ENCODE data around the gene RPN1.

RPN1 gene

DNA sequence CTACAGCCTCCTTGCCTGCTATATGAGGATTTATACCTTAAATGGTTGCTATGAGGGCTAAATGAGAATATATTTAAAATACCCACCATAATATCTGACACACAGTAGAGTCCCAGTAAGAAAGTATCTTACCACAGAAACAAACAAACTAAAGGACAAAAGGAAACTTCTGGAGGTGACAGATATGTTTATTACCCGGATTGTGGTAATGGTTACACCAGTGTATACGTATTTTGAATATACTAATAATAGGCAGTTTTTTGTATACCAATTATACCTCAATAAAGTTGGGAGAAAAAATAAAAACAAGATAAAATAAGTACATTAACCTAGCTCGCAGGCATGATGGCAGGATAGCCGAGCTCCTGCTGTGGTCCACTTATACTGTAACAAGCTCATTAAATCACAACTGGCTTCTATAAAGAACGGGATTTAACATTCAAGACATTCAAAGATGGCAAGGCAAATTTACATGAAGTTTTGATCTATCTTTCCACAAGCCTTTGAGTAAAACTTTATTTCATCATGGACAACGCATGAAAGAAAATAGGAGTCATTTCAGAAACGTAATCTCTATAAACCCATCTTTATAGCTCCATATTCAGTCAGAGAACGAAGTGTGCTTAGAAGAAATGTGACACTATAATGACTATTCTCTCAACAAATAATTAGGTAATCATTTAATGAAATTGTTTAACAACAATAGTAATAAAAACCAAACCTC lies 1.5 kb downstream of the RPN1 start:
- DNase-seq = peak; percentile 11

DNA sequence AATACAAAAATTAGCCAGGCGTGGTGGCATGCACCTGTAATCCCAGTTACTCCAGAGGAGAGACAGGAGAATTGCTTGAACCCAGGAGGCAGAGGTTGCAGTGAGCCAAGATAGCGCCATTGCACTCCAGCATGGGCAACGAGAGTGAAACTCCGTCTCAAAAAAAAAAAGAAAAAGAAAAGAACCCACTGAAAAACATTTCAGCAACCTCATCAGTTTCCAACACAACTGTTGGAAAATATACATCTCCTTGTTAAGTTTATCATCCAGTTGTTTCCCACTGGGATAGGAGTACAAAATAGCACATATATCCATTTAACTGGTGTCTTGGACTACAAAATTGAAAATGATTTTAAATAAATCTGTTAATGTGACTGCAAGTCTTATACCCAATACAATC lies 2.2 kb downstream of the RPN1 start:
- DNase-seq = no peak

DNA sequence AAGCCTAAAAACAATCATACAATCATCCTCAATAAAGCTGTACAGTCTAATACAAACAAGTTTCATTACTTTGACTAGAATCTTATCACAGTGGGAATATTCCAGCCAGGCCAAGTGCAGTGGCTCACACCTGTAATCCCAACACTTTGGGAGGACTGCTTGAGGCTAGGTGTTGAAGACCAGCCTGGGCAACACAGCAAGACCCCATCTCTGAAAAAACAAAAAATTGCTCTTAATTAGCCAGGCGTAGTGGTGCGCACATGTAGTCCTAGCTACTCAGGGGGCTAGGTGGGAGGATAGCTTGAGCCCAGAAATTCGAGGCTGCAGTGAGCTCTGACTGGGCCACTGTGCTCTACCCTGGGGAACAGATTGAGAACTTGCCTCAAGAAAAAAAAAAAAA lies 3.3 kb downstream of the RPN1 start:
- no peak for DNase-seq

DNA sequence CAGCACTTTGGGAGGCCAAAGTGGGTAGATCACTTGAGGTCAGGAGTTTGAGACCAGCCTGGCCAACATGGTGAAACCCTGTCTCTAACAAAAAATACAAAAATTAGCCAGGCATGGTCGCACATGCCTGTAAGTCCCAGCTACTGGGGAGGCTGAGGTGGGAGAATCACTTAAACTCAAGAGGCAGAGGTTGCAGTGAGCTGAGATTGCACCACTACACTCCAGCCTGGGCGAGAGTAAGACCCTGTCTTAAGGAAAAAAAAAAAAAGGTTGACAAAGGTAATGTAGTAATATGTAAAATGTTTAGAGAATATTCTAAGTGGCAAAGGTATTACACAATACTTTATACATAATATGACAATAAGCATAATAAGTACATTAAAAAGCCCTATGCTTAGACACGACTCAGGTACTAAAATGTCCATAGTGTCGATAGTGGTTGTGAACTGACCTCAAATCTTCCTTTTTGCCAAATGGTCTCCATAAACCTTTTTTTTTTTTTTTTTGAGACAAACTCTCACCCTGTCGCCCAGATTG lies 16.5 kb downstream of the RPN1 start:
- no peak for DNase-seq

DNA sequence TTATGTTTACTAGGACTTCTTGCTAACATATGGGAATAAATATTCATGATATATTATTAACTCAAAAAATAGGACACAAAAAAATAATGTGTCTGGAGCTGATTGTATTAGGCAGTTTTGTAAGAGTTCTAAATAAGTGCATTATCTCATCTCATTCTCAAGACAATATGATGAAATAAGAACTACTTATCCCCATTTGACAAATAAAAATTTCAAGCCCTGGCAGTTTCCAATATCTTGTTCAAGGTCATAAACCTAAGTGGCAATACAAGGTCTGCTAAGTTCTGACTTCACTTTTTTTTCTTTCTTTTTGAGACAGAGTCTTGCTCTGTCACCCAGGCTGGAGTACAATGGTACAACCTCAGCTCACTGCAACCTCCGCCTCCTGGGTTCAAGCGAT lies 18.3 kb downstream of the RPN1 start:
- DNase-seq = no peak

DNA sequence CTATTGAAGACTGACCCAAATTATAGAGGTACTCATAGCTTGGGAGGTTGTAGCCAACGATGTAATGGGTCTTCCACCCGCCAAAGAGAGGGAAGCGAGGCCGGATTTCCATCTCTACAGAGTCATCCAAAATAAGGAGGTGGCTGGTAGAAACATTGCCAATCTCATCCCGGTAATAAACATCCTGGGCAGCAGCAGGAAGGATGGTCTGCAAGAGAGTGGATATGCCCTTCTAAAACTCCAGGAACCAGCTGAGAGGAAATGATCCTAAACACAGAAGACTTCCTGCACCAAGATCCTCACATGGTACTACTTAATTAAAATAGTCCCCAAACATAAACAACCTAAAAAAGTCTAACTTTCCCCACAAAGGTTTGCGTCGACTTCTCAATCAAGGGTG lies 20.7 kb downstream of the RPN1 start:
- no peak for DNase-seq

DNA sequence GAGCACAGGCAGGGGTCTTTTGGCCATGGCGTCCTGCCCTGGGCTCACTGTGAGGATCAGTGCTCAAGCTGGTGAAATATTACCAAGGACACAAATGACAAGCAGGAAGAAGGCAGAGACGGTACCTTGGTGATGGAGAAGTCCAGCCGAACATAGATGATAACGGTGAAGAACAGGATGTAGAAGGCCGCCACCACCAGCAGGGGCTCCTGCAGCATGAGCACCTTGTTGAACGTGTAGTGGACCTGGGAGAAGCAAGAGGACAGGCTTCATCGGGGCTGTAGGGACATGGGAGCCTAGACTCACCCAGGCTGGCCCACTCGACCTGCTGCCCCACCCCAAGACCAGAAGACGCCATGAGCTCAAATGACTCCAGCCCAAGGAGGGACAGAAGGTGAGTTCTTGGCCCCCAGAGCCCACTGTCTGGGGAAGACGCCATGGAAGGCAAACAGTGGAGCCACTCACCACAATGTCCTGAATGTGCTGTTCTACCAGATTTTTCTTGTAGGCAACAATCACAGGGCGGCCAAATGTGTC lies 25.1 kb downstream of the RPN1 start:
- DNase-seq = no peak

DNA sequence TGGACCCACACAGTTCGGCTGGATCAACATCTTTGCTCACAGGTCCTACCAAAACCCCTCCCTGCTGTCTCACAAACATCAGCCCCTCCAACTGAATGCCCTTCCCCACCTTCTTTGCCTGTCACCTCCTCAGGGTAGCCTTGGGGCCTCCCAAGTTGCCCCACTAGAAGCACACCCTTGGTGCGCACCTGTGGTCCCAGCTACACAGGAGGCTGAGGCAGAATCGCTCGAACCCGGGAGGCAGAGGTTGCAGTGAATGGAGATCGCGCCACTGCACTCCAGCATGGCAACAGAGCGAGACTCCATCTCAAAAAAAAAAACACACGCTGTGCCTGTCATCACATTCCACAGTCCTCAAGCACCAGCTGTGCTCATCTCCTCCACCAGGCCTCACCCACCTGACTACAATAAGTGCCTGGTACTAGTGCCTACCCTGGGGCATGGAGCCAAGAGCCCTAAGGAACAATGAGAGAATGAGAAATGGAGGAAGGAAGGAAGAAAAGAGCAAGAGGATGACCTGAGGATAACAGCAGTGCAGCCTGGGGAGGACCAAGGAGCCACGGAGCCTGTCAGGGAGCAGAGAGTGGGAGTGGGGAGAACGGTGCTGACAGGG lies 26.0 kb downstream of the RPN1 start:
- no peak for DNase-seq

DNA sequence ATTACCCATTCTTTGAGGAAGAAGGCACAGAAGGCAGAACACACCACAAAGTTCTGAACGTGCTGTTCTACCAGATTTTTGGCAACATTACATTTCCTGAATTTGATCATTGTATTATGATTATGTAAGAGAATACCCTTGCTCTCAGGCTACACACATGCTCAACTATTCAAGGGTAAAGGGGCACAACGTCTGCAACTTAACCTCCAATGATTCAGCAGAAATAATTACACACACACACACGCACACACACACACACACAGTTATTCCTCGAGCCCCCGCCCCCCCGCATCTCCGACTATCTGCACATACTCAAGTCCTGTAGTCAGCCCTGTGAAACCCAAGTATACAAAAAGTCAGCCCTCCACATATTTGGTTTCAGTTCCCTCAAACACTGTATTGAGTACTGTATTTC lies 26.8 kb downstream of the RPN1 start:
- no peak for DNase-seq

DNA sequence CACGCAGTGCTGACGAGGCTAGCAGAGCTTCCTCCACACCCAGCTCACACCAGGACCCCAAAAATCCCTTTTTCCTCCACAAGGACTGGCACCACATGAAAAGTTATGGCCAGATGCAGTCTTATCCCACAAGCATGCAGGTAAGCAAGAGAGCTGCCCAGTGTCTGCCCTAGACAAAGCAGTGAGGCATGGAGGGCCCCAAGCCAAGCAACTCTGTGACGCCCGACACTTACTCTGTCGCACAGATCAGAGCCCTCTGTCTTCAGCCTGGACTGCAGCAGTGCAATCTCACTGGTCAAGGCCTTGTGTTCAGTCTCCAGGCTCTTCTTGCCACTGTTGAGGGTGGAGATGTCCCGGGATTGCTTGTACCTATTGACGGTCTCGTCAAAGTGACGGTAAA lies 28.7 kb downstream of the RPN1 start:
- DNase-seq = no peak

DNA sequence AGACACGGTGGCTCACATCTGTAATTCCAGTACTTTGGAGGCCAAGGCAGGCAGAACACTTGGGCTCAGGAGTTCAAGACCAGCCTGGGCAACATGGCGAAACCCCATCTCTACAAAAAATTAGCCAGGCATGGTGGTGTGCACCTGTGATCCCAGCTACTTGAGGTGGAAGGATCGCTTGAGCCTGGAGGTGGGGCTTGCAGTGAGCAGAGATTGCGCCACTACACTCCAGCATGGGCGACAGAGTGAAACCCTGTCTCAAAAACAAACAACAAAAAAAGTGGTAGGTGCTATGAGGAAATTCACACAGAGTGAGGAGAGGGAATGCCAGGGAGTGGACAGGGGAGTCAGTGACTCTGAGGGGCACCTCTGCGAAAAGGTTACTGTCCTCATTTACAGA lies 29.4 kb downstream of the RPN1 start:
- no peak for DNase-seq

DNA sequence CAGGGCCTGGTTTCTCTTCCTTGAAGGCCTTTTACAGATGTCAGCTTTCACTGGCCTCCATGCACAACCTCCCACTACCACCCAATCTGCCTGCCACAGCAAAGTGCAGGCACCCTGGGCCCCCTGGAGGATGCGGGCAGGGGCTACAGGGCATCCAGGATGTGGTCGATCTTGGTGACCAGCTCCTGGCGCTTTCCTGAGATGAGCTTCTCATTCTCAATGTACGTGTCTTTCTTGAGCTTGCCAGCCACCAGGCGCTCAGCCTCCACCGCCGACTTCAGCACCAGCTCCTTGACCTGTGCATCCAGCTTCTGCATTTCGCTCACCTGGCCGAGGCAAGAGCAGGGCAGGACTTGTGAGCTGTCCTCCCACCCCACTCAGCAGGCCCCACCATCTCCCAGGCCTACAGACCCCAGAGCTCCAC lies 30.3 kb downstream of the RPN1 start:
- DNase-seq = no peak

DNA sequence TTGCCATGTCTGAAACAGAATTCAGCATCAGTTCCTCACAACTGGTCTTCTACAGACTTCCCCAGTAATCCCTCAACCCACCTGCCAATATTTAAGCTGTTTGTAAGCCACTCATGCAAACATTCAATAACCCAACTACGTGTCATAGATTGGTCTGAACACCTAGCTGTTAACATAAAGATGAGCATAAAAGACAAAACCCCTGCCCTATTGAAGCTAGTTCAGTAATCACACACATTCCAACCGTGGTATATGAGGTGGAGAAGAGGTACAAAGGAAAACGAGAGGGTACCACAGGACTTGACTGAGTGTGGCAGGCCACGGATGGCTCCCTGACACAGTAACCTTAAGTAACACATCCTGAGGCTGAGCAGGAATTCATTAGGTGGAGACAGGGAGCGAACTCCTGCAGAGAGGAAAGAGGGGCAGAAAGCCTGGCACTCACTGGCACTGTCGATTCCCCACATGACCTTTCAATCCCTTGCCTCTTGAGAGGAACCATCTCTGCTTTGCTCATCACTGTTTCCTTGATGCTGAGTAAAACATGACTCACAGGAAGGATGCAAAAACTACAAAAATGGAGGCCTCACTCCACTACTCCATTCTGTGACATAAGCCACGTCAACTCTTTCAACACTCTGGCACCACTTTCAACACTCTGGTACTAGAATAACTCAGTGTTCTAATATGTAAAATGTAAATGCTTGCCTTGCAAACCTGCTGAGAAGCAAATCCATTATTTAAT lies 31.3 kb downstream of the RPN1 start:
- no peak for DNase-seq

DNA sequence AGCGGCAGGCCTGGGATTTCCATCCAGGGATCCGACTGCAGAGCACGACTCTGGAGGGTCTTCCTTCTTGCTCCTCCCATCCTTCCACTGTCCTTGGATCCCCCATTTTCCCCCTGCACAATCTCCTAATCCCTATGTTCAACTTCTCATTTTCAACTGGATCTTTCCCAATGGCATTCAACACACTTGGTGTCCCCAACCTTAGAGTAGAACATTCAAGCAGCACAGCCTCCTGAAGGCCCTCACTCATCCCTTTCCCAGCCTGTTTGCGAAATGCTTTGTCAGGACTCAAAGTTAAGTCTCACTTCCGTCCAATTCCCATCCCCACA lies 32.3 kb downstream of the RPN1 start:
- no peak for DNase-seq

DNA sequence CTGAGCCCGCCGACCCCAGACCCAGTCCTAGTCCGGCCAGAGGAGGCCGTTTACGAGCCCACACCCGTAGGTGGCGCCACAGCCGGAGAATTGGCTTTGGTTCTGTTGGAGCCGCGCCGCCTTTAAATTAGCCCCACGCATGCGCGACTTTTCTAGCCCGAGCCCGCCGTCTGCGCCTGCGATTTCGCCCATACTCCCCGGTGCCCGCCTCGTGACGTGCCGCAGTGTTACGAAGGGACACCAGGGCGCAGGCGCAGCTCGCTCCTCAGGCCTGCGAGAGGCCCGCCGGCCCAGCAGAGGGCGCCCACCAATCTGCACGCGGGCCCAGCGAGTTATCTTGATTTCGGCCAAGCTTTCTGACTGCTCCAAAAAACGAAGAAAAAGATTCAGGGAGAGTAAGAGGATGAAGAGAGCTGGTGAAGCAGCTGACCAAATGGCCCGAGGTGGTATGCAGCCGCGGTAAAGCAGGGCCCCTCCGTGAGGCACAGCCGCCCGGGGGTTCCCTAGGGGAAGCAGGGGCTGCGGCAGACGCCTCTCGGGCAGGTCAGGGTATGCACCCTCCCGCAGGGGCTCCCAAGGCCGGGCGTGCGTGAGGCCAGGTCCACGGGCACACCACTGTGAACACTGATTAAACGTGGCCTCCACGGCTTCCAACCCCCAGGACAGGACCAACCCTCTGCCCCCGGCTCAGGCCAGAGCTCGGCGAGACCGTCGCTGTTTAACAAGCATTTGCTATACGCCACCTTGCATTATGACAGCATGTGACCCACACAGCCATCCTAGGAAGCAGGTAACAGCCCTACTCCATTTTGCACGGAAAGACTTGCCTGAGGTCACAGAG lies 32.8 kb downstream of the RPN1 start:
- DNase-seq = peak; percentile 97

DNA sequence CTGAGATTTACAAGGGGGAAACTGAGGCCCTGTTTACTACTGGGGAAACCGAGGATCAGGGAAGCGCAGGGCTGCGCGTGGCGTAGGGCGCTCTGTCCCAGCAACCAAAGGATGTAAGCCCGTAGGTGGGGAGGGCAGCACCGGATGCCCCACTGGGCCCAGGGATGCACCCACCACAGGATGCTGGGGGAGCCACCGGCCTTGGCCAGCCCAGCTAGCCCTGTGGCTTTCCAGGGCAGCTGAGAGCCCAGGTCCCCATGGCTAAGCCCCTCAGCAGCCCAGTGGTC lies 33.4 kb downstream of the RPN1 start:
- DNase-seq = no peak

DNA sequence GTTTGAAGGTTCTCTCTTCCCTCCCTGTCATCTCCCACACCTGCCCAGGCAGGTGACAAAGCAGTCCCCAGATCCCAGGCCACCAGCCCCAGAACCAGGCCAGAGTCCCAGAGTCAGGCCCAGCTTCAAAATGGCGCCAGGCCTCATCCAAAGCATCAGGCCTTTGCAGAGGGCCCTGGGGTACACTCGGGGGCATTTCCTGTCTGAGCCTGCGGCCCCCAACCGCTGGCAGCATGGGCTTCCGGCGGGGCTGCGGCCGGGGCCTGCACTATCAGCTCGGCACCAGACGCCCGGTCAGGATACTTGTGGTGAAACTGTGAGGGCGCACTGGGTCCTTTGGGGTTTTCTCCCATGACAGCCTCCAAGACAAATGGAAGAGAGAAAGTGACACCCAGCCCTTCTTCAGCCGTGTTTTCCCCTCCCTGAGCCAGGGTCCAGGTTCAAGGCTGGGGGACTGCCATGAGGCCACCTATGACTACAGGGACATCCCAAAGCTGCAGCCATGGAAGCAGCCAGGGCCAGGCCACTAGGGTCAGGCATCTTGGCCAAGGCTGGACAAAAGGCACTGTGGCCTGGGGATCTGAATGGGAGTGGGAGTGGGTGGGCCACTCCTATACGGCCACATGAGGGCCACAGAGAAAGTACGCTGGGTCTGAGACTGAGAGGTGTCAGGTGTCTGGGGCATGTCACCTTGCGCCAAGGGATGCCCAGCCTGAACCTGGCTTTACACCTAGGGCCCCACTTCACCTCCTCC lies 33.9 kb downstream of the RPN1 start:
- peak; percentile 89 for DNase-seq

DNA sequence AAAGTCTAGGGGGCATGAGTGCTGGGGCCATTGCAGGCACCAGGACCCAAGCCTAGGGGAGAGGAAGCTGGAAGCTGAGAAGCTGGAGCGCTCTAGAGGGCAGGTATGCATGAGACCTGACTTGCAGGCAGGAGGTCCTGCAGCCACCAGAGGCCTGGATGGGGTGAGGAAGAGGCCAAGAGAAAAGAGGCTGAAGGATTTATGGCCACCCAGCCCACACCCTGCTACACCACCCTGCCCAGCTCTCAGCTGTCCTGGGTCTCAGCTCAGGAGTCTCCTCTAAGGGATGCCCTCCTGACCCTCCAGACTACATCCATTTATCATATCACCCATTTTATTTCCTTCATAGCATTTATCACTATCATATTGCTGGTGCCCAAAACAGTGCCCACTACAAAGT lies 36.5 kb downstream of the RPN1 start:
- DNase-seq = no peak

DNA sequence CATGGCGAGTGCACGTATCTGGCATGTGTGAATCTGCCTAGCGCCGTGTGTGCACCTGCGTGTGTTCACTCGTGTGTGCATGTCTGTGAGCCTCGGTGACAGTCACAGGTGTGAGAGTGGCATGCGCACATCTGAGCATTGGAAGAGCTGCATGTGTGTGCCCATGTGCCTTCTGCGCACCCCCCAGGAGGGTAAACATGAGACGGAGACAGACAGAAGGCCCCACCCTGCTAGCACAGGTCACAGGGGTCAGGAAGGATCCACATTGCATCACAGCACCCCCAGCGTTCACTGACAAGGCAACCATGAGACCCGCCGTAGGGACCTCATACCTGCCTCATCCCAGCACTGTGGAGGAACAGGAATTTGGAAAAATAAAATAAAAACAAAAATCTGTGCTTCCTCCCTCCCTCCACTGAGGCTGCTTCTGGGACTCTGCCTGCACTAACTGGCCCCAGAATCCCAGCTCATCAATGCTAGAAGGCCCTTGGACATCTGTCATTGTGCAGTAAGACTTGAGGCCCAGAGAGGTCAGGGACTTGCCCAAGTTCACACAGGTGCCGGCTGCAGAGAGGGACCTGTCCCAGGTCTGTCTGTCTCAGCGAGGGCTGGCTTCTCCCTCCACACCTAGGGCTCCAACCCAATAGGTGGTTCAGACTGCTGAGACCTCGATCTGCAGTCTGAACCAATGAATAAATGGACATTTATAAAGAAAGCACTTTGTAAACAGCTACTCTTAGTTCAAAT lies 37.4 kb downstream of the RPN1 start:
- no peak for DNase-seq

DNA sequence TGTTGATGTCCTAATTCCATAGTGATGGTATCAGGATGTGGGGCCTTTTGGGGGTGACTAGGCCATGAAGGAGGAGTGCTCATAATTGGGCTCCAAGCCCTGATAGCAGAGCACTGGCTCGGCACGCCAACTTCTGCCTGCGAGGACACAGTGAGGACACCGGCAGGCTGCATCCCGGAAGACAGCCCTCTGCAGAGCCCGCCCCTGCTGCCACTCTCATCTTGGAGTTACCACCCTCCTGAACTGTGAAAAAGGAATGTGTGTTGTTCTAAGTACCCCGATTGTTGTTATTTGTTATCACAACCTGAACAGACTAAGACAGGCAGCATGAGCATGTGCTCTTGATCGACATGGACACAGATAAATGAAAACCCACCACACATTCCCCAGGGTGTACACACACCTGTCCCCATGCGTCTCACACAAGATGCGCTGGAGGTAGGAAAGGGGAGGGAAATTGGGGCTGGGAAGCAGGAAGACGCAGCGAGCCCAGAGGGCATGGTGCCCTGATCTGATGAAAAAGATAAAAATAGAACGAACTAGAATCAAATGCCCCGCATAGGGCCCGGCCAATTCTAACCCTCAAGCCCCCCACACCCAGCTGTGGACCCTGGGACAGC lies 40.1 kb downstream of the RPN1 start:
- peak; percentile 40 for DNase-seq

DNA sequence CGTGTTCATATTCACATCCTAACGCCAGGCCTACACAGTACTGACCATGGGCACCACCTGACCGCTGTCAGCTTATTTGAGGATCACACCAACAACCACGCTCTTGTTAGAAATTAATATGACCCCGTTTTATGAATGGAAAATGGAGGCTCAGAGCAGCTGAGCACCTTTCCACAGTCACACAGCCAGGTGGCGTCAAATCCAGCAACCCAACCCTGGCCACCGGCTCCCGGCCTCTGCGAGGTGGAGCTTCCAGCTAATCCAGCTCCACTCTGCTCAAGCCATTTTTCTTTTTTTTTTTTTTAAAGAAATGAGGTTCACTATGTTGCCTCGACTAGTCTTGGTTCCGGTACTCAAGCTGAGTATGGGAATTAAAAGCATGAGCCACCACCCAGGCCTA lies 41.3 kb downstream of the RPN1 start:
- no peak for DNase-seq

All from hematopoietic multipotent progenitor cell treated with erythropoietin and hydrocortisone succinate and interleukin-3 and kit ligand, for 8 days (in vitro differentiated cells).